HCEC 1CT (cell line): ENCODE results near the gene OR7C2.
"Not testable (repeated sequence)": the region's sequence is repeated elsewhere in the genome, so short reads cannot be mapped to it uniquely, and the experiment has no call there.

Experiments
- DNase-seq: peaks from one replicate; pipeline ENCODE4 v3.0.0-alpha.2; 2017

OR7C2 gene

DNA sequence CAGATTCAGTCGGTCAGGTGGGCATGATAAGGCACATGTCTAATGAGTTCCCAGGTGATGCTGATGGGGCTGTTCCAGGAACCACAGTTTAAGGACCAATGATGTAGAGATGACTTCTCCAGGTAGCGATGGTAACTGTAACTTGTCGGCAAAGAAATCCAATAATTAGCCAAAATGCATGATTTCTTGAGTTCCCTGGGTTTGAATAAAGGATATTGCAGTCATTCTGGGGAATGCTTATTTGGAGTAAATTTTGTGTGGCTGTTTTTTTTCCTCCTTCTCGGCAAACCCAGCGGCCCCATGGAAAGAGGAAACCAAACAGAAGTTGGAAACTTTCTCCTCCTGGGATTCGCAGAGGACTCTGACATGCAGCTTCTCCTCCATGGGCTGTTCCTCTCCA is at the start of gene OR7C2:
Gene OR7C2 (plus strand): TSS at position 301 of the 400 bp plus-strand sequence. CDS start 0 bp downstream, at position 301.
- DNase-seq, result no peak

DNA sequence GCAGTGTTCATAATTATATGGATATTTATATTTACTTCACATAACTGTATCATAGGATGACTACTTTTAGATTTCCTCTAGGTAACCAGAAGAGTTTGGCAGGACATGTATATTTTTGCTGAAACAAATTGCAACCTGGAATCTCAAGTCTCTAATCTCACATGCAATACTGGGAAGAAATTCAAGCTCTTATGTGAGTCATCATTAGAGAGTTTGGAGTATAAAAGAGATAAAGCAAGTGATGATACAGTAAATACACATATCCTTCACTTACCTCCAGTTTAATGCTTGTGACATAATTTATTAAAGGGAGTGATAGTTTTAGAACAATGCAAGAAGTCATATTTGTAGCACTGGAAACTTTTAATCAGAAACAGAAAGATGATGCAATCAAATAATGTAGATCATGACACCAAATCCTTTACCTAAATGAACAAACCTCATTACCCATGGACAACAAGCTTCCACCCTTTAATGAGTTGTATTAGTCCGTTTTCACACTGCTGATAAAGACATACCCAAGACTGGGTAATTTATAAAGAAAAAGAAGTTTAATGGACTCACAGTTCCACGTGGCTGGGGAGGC is 39.5 kb upstream of the OR7C2 start:
- DNase-seq, result no peak

DNA sequence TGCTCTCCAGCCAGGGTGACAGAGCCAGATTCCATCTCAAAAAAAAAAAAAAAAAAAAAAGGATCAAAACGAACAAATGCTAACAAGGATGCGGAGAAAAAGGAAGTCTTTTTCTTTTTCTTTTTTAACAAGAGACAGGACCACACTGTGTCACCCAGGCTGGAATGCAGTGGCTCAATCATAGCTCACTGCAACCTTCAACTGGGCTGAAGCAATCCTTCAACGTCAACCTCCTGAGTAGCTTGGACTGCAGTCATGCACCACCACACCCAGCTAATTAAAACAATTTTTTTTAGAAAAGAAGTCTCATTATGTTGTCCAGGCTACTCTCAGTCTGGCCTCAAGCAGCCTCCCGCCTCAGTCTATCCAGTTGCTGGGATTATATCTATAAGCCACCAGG is 34.6 kb upstream of the OR7C2 start:
- no peak for DNase-seq

DNA sequence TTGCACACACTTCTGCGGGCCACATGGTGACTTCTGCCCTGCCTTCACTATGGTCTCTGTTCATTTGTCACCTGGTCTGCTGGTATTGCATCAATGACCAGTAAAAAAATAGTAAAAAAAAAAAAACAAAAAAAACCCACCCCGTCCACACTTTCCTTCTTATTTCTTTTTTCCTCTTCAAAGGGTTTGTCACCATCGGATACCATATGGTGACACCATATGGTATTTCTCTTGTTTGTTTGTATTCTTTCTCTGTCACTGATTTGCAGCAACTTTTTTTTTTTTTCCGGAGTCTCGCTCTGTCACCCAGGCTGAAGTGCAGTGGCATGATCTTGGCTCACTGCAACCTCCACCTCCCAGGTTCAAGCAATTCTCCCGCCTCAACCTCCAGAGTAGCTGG is 26.2 kb upstream of the OR7C2 start:
- DNase-seq, result no peak

DNA sequence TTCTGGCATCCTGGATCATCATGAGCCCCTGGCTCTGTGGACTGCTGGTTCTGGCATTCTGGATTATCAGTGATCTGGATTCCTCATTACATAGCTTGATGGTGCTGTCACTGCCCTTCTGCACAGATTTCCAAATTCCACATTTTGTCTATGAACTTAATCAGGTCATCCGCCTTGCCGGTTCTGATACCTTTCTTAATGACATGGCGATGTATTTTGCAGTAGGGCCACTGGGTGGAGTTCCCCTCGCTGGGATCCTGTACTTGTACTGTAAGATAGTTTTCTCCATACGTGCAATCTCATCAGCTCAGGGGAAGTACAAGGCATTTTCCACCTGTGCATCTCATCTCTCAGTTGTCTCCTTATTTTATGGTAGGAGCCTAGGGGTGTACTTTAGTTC is 24.4 kb upstream of the OR7C2 start:
- DNase-seq, result no peak

DNA sequence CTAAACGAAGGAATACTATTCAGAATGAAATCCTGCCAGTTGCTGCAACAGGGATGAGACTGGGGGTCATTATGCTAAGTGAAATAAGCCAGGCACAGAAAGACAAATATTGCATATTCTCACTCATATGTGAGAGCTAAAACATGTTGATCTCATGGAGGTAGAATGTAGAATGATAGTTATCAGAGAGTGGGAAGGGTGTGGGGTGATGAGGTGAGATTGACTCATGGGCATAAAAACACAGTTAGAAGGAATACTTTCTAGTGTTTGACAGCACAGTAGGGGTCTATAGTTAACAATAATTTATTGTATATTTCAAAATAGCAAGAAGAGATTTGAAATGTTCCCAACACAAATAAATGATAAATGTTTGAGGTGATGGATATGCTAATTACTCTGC is 7.8 kb upstream of the OR7C2 start:
- DNase-seq, result no peak

DNA sequence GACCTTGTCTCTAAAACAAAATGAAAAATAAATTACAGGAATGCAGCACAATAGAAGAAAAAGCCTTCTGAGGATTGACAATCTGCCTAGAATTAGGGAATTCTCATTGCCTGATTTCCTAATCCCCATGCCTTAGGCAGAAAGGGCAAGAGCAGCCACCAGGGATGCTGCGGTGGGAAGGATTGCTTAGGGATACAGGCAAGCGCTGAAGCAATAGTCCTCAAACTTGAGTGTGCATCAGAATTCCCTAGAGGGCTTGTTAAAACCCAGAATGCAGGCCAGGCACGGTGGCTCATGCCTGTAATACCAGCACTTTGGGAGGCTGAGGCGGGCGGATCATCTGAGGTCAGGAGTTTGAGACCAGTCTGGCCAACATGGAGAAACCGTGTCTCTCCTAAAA is 1.0 kb upstream of the OR7C2 start:
- DNase-seq, result no peak

DNA sequence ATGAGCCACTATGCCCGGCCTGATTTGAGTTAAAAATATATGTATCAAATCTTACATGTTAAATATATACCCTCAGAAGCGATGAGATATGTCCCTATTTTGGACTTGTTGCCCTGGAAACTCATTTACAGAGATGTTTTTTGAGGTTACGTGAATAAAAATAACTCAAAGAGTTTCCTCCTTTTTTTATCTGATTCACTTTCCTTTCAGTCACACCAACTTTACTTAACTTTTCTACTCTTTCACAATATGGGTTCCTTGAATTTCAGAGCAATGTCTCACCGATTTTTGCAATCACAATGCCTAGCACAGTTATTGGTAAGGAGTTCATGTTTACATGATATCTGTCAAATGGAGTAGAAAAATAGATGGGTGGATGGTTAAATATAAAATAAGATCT is 2.3 kb downstream of the OR7C2 start:
- peak; percentile 9 for DNase-seq

DNA sequence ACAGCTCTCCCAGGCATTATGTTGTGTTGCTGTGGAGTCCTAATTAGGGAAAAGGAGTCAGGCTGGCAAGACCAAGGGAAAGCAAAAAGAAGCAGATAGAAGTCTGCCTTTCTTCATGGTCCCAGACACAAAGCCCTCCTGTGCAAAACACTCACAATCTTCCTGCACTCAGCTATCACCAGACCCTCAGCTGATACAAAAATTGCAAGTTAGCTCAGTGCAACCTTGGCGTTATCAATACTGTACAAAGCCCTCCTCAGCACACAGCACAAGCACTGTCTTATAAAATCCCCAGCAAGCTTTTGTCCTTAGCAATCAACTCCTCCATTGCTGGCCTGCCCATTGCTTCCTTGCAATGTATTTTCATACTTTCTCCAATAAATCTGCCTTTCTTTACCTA is 3.2 kb downstream of the OR7C2 start:
- no peak for DNase-seq

DNA sequence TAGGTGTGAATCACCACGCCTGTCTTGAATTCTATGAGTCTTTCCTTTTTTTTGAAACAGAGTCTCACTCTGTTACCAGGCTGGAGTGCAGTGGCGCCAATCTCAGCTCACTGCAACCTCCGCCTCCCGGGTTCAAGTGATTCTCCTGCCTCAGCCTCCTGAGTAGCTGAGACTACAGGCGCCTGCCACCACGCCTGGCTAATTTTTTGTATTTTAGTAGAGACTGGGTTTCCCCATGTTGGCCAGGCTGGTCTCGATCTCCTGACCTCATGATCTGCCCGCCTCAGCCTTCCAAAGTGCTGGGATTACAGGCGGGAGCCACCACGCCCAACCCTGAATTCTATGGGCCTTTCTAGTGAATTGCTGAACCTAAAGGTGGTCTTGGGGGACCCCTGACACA is 8.1 kb downstream of the OR7C2 start:
- DNase-seq, result not testable (repeated sequence)

DNA sequence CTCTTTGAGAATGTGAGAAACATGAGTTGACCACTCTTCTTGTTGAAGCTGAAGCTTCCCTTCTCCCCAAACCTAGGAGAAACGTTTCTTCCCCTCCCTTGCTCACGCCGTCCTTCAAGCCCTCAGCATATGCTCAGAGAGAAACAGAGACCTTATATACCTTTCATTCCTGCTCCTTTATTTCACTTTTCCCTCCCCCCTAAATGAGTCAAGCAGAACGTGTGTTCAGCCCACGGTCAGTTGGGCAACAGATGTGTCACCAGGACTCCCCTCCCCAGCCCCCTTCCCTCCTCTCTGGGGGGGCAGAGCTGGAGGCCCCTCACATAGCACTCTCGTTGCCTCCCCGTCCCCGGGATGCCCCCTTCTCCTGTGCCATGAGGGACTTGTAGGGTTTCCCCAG is 8.6 kb downstream of the OR7C2 start:
- no peak for DNase-seq

DNA sequence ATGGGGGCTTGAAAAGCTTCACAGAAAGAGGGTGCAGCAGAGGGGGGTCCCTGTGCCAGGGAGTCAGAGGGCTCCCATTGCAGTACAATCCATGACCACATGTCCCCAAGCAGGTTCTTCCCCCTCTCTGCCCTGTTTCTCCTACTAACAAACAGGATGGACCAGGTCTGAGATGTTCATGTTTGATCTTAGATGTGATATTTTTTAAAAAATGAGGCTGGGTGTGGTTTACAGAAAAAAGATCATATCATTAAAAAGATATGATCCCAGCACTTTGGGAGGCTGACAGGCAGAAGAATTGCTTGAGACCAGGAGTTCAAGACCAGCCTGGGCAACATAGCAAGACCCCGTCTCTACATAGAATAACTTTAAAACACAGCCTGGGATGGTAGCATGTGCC is 9.1 kb downstream of the OR7C2 start:
- no peak for DNase-seq

DNA sequence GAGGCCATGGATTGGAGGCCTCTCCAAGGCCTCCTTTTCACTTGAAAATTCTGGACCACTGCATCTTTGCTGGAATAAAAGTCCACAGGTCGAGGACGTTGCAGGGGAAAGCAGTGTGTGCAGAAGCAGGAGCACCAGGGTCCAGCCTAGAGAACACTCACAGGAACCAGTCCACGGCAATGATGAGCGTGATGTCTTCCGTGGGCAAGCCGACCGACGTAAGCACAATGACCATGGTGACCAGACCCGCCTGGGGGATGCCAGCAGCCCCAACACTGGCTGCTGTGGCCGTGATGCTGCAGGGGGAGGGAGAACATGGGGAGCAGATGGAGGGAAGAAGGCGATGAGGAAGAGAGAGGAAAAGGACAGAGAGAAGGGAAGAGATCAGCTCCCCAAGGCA is 11.5 kb downstream of the OR7C2 start:
- DNase-seq, result no peak

DNA sequence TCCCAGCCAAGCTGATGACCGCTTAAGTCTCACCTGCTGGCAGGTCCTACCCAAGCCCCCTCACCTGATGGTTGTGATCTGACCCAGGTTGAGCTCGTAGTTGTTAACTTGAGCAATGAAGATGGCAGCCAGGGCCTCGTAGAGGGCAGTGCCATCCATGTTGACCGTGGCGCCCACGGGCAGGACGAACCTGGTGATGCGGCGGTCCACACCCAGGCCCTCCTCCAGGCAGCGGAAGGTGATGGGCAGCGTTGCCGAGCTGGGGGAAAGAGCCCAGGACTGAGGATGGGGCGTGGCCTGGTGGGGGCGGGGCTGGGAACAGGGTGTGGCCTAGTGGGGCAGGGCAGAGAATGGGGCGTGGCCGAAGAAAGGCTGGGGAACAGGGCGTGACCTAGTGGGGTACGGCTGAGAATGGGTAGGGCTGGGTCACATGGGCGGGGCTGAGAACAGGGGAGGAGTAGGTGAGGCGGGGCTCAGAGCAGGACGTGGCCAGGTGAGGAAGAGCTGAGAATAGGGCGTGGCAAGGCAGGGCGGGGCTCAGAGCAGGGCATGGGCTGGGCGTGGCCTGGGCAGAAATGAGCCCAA is 12.9 kb downstream of the OR7C2 start:
- DNase-seq, result no peak

DNA sequence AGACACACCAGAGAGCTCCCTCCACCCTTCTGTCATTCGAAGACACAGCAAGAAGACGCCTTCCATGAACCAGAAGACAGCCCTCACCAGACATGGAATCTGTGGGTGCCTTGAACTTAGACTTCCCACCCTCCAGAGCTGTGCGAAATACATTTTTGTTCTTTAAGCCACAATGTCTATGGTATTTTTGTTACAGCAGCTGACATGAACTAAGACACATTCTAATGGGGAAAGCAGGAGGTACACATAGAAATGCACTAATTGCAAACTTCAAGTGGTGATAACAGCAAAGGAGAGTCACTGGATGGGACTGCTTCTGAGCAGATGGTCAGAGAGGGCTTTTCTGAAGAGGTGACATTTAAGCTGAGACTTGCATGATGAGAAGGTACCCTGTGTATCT is 16.2 kb downstream of the OR7C2 start:
- DNase-seq, result no peak

DNA sequence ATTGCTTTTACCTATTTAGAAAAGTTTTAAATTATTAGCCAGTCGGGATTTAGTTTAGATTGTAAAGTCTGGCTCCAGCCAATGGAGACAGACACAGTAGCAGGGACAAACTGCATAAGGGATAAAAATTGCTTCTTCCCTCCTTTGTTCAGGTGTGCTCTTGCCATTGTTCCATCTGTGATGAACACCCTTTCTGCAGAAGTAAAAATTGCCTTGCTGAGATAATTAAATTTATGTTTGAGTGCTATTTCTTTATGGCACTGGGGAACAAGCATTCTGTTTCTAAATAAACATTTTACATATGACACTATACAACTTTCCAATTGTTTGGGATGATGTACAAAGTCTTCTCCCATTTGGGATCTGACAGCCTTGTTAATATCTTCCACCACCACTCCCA is 18.0 kb downstream of the OR7C2 start:
- no peak for DNase-seq

DNA sequence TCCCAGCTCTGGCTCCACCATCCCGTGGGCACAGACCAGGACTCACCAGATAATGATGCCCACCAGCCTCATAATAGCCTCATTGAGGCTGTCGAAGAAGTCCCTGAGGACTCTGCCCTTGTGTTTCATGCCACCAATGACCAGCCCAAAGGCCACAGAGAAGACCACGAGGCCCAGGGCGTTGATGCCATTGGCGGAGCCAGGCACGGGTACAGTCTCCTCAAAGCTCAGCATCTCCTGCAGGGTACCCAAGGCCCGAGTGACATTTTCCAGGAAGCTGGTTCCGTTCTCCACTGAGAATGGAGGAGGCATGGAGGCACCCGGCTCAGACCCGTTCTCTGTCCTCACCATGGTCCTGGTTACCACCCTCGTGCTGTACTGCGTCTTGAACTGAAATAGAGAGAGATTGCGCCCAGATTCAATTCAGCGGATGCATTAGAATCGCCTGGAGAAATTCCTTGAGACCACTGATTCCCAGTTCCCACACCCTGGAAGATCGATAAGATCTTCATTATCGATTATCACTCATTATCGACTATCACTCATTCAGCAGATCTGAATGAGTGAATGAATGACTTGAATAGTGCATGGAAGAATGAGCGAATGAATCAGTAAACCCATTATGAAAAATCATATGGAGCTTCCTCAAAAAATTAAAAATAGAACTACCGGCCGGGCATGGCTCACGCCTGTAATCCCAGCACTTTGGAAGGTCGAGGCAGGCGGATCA is 20.8 kb downstream of the OR7C2 start:
- DNase-seq, result no peak

DNA sequence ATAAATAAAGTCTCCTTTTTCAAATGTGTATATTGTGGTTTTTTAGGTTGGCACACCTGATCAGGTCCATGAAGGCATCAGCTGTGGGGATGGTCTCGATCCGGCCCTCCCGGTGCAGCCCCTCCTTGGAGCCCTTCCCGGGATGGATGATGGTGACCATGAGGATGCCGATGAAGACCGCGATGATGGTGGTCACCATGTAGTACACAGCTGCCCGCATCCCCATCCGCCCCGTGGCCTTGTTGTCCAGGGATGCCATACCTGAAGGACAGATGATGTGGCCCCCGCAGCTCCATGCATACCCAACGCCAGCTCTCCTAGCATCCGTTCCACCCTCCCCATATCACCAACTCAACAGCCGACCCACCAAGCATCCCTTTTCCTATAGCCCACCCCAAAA is 27.0 kb downstream of the OR7C2 start:
- DNase-seq, result no peak

DNA sequence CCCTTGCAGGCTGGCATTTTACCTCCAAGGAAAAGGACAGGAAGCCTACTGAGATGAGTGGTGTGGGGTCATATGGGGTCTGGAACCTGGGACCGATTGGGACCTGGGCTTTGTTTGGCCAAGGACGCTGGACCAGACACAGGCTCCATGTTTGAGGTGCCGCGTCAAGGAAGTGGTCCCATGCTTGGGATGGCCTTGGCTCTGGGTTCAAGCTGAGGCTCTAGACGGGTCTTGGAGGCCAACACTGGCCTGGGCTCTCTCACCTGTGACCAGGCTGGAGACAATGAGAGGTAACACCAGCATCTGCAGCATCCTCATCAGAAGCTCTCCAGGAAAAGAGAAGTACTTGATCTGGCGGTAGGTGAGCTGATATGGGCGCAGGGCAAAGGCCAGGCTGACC is 30.2 kb downstream of the OR7C2 start:
- DNase-seq, result no peak

DNA sequence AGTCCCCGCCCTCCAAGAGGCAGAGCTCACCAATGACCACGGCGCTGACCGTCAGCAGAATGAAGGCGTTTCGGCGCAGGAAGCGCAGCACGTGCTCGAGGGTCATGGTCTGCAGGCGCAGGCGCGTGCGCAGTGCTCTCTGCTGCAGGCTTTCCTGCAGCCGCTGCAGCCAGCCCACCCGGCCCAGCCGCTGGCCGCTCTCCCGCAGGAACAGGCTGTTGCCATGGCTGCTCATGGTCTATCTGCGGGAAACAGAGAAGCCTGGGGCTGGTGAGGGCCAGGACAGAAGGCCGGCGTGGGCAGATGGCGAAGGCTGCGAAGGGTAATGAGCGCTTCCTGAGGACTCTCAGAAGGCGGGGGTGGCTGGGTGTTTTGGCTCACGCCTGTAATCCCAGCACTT is 31.4 kb downstream of the OR7C2 start:
- DNase-seq, result no peak

DNA sequence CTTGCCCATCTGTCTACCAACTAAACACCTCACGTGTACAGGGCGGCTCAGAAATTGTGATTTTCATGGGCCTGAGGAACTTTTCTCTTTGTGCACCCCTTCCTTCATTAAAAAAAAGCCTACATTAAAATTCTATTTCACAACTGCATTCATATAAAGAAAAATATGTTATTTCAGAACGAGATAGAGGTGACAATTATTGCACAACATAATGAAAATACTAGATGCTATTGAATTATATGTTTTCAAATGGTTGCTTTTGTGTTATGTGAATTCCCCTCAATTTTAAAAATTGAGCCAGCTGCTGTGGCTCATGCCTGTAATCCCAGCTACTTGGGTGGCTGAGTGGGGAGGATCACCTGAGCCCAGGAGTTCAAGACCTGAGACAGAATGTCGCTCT is 33.2 kb downstream of the OR7C2 start:
- no peak for DNase-seq

DNA sequence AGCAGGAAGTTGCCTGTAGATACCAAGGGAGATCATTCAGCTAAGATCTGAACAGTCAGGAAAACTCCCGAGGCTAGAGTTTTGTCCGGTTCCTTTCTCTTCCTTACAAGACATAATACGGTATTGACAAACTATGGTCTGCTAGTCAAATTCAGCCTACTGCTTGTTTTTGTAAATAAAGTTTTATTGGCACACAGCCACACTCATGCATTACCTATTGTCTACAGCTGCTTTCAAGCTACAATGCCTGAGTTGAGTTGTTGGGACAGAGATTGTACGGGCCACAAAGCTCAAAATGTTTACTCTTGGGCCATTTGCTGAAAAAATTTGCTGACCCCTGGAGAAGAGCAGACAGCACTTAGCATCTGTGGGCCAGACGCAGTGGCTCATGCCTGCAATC is 35.8 kb downstream of the OR7C2 start:
- DNase-seq, result no peak

DNA sequence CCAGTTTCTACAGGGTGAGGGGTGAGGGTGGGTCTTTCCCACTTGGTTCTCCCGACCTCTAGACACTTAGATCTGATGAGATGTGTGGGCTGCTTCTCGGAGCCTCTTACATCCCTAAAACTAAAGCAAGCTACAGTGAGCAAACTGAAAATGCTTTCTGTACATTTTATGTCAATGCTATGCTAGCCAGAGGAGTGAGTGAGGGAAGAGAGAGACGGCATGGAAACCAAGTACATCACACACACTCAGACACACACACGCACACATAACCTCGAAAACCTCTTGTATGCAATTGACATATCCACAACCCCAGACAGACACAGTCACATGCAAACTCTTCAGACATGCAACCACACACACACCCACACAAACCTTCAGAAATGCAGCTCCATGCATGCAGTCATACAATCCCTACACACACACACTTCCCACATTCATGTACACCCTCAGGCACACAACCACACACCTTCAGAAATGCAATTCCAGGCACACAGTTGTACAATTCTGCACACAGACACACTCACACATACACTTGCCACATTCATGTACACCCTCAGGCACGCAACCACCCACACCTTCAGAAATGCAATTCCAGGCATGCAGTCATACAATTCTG is 37.0 kb downstream of the OR7C2 start:
- DNase-seq, result no peak
